ENCODE results near the gene USH2A.

The USH2A gene

DNA sequence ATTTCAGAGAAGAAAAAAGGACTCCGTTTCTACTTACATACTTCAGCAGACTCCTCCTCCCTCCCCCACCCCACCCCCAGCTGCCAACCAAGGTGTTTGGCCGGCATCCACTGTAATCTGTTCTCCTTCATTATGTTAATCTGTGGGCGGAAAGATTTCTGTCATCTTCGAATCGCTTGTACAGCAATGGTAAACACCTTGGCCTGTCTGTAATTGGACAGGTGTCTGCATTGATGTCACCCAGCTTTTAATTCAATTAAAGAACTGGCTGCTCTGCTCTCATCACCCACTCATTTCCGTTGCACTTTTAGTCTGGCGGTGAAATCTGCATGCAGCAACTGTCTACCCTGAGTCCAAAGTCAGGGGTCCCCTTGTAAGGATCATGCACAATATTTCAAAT is 368.6 kb downstream of the USH2A start:
- TF ChIP-seq, protein P1, sequence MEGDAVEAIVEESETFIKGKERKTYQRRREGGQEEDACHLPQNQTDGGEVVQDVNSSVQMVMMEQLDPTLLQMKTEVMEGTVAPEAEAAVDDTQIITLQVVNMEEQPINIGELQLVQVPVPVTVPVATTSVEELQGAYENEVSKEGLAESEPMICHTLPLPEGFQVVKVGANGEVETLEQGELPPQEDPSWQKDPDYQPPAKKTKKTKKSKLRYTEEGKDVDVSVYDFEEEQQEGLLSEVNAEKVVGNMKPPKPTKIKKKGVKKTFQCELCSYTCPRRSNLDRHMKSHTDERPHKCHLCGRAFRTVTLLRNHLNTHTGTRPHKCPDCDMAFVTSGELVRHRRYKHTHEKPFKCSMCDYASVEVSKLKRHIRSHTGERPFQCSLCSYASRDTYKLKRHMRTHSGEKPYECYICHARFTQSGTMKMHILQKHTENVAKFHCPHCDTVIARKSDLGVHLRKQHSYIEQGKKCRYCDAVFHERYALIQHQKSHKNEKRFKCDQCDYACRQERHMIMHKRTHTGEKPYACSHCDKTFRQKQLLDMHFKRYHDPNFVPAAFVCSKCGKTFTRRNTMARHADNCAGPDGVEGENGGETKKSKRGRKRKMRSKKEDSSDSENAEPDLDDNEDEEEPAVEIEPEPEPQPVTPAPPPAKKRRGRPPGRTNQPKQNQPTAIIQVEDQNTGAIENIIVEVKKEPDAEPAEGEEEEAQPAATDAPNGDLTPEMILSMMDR (IDR thresholded peaks at IDR 0.05; ENCODE audit: extremely low read depth, insufficient read depth, missing control alignments): no peak
- in situ Hi-C loops (cut with MboI; ENCODE audit: low pct_unique_long_range_greater_than_20kb, low sequenced_read_pairs, unreplicated experiment): no loop called here
- no peak for DNase-seq (ENCODE audit: low spot score)

DNA sequence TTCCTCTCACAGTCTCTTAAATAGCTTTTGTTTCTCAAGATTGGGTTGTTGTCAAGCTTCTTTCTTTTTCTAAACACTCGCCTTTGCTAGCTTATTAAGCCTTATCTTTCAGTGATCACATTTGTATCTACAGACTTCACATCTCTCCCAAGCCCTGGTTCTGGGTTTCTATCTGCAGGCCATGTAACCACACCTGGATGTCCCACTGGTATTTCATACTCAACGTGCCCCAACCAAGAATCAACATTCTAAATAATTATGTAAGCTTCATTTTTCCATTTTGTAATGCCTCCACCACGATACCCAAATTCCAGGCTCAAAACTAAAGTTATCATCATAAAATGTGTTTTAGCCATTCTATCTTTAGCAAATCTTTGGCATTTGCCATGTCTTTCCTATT is 372.2 kb downstream of the USH2A start:
- DNase-seq (ENCODE audit: low spot score): no peak
- TF ChIP-seq, protein P1 (IDR thresholded peaks at IDR 0.05; ENCODE audit: extremely low read depth, insufficient read depth, missing control alignments): no peak
- in situ Hi-C loops (cut with MboI; ENCODE audit: low pct_unique_long_range_greater_than_20kb, low sequenced_read_pairs, unreplicated experiment): no loop called here

DNA sequence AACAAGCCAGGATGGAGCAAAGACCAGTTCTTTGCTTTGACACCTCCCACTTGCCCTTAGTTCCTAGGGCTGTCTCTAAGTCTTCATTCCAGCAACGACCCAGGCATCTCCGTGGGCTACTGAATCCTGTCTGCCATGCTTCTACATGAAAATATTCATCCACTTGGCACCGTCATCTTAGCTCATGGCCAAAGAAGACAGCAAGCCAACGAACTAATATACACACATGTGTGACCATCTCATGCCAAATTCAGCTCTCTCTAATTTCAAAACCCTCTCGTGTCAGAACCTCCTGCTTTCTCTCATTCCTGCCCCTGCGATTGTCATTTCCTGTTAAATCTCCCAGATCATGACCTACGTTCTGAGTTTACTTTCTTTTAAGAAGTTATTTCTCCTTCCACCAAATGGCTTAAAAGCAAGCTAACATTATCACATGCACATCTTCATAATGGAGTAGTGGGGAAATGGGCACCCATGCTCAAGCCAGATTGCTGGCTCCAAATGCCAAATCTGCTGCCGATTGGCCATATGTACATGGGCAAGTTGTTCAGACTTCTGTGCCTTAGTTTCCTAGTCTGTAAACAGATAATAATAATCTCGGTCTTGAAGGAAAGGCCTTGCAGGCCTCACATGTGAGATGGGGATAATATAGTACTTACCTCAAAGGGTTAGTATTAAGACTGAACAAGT is 373.4 kb downstream of the USH2A start:
- no peak for DNase-seq (ENCODE audit: low spot score)
- in situ Hi-C loops (cut with MboI; ENCODE audit: low pct_unique_long_range_greater_than_20kb, low sequenced_read_pairs, unreplicated experiment): no loop called here
- TF ChIP-seq, protein P1 (IDR thresholded peaks at IDR 0.05; ENCODE audit: extremely low read depth, insufficient read depth, missing control alignments): no peak

DNA sequence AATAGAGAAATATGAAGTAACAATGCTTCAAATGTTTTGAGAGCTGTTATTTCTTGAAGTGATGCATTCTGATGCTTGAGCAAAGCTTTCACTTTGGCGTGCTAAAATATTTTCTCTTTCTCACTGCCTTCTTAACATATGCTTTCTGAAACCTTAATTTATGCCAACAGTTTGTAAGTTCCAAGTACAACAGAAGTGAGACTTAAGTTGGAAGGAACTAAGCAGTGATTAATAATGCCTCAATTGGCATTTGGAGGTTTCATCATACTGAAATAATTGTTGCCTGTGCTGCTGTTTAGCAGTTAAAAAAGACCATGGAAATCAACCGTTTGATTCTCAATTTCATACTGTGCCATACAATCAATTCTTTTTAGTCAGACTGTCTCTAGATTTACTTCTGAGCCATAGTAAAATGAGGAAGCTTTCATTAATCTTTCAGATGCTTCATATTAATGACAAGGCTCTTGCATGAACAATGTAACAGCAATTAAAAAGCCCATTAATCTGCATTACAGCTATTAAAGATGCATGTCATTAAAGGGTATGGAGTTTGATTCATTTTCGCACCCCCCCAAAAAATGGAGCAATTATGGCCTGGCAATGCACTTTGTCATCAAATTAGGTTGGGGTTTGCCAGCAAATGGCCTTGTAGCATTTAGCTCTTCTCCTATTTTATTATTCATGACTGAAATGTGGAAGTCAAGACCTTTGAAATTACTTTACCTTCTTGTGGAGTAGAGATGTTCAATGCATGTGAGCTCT is 375.3 kb downstream of the USH2A start:
- in situ Hi-C loops (cut with MboI; ENCODE audit: low pct_unique_long_range_greater_than_20kb, low sequenced_read_pairs, unreplicated experiment): no loop called here
- TF ChIP-seq, protein P1 (IDR thresholded peaks at IDR 0.05; ENCODE audit: extremely low read depth, insufficient read depth, missing control alignments): no peak
- no peak for DNase-seq (ENCODE audit: low spot score)

DNA sequence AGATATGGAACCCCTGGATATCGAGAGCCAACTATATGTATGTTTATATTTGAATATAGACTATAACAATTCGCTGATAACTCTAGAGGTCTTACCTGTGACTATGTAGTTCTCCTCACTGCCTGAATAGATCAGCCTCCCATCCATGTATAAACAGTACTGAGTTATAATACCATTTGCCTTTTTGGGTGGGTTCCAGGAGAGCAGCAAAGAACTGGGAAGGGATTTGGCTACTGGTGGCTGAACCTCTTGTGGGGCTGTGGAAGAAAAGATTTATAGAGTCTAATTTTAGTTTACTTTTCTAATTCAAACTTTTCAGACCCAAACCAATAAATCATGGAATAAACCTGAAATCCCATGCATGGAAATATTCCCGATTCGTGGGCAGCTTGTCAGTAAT is 376.9 kb downstream of the USH2A start:
- TF ChIP-seq, protein P1 (IDR thresholded peaks at IDR 0.05; ENCODE audit: extremely low read depth, insufficient read depth, missing control alignments): no peak
- DNase-seq (ENCODE audit: low spot score): no peak
- in situ Hi-C loops (cut with MboI; ENCODE audit: low pct_unique_long_range_greater_than_20kb, low sequenced_read_pairs, unreplicated experiment): no loop called here

DNA sequence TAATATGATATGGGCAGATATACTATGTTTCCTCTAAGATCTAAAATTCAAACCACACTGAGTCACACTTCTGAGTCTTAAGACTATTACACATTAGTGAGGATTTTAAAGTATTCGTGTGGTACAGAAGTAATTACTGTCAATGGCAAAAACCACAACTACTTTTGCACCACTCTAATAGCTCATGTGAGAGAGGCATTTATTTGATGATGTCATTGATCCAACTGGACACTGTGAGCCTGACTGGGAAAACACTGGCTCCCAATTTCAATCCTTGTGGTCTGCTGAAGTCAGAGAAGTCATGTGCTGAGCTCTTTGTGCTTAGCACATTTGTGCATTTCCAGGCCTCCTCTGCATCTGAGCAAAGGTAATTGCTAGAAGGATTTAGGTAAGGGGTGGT is 377.8 kb downstream of the USH2A start:
- DNase-seq (ENCODE audit: low spot score): no peak
- TF ChIP-seq, protein P1 (IDR thresholded peaks at IDR 0.05; ENCODE audit: extremely low read depth, insufficient read depth, missing control alignments): no peak
- in situ Hi-C loops (cut with MboI; ENCODE audit: low pct_unique_long_range_greater_than_20kb, low sequenced_read_pairs, unreplicated experiment): no loop called here
